OCI-LY7 (cell line): Measurements from ENCODE around the gene SACM1L. TPM values are rescaled to one million over a fixed set of nuclear protein-coding genes. Genes with fewer than 3 reads are reported as not detected.

Experiments used
- BruUV-seq: library from RNA; stranded (reverse); fragments of 400-500 nt; replicated peaks from 2 replicates; lab custom pipeline; 2021; lab: Mats Ljungman, UMichigan
- CTCF ChIA-PET: fragments of 300-600 bp; sonication (Branson Sonifier 250); formaldehyde crosslinking; loops from one replicate; lab custom pipeline; 2022; ENCODE audit warnings: antibody characterized with exemption; ENCODE audit not compliant: unreplicated experiment; lab: Charles Lee
- POLR2A ChIA-PET: fragments of 300-600 bp; sonication (Branson Sonifier 250); formaldehyde crosslinking; loops from one replicate; lab custom pipeline; 2022; ENCODE audit warnings: antibody characterized with exemption; lab: Charles Lee
- DNase-seq: peaks from one replicate; pipeline ENCODE4 v3.0.0-alpha.2; 2015; ENCODE audit warnings: low spot score
- H2AFZ ChIP-seq: fragments of 200-600 bp; sonication (generic), shearing (Covaris generic); 2 replicates; pipeline ENCODE4 v1.6.1; 2014; ENCODE audit warnings: mild to moderate bottlenecking, antibody characterized with exemption, low read length, moderate library complexity
- H3K27ac ChIP-seq: fragments of 200-600 bp; sonication (generic); 2 replicates; pipeline ENCODE4 v1.5.1; 2014; ENCODE audit warnings: mixed run types, low read depth, mild to moderate bottlenecking, moderate library complexity, low read length, inconsistent platforms; ENCODE audit not compliant: poor library complexity, severe bottlenecking
- H3K36me3 ChIP-seq: fragments of 200-600 bp; sonication (generic); 2 replicates; pipeline ENCODE4 v1.6.1; 2014; ENCODE audit warnings: mild to moderate bottlenecking, antibody characterized with exemption, low read length, moderate library complexity, mixed read lengths; ENCODE audit not compliant: insufficient read depth
- H3K4me1 ChIP-seq: fragments of 200-600 bp; sonication (generic); 2 replicates; pipeline ENCODE4 v1.5.1; 2014; ENCODE audit warnings: mild to moderate bottlenecking, low read length; ENCODE audit not compliant: insufficient read depth, poor library complexity, severe bottlenecking
- H3K4me2 ChIP-seq: fragments of 200-600 bp; sonication (generic); 2 replicates; pipeline ENCODE4 v1.6.1; 2014; ENCODE audit warnings: mild to moderate bottlenecking, low read length
- H3K4me3 ChIP-seq: fragments of 200-600 bp; sonication (generic); 2 replicates; pipeline ENCODE4 v1.5.1; 2014; ENCODE audit warnings: mild to moderate bottlenecking, low read depth, low read length; ENCODE audit not compliant: poor library complexity, severe bottlenecking
- H3K79me2 ChIP-seq: fragments of 200-600 bp; sonication (generic); 2 replicates; pipeline ENCODE4 v1.6.1; 2016; ENCODE audit warnings: low read depth, mild to moderate bottlenecking, low read length, moderate library complexity, mixed read lengths; ENCODE audit not compliant: insufficient read depth
- H3K9me2 ChIP-seq: fragments of 200-600 bp; sonication (generic); 2 replicates; pipeline ENCODE4 v1.6.1; 2016; ENCODE audit warnings: mild to moderate bottlenecking, low read length, mixed read lengths; ENCODE audit not compliant: insufficient read depth
- H3K9me3 ChIP-seq: fragments of 200-600 bp; sonication (generic); 2 replicates; pipeline ENCODE4 v1.6.1; 2014; ENCODE audit warnings: mild to moderate bottlenecking, mixed run types, low read length, mixed read lengths
- H4K20me1 ChIP-seq: fragments of 200-600 bp; sonication (generic); 2 replicates; pipeline ENCODE4 v1.6.1; 2014; ENCODE audit warnings: mild to moderate bottlenecking, antibody characterized with exemption, low read length, moderate library complexity, mixed read lengths; ENCODE audit not compliant: insufficient read depth
- EZH2phosphoT487 ChIP-seq: fragments of 200-600 bp; sonication (generic); IDR thresholded peaks from 2 replicates; pipeline ENCODE4 v1.6.1; 2018; ENCODE audit warnings: low read depth, borderline replicate concordance, mild to moderate bottlenecking, mixed run types, antibody characterized with exemption, low read length, moderate library complexity, mixed read lengths
- intact Hi-C: fragments of 100-400 bp; cut with micrococcal nuclease; formaldehyde crosslinking; loops from one replicate; pipeline ENCODE4 v1.10.0; 2022; ENCODE audit not compliant: unreplicated experiment
- total RNA-seq, 2 experiments: library from RNA; depleted of rRNA in 1 of 2; stranded (reverse); fragments of >200 nt in 1 of 2; shearing (Covaris generic) in 1 of 2; gene quantifications; 2 replicates each; pipeline ENCODE4 v1.2.3, GENCODE V29; 2014 to 2022
- TF ChIP-seq, protein P1 (sequence below): fragments of 200-600 bp; sonication (generic); conservative IDR thresholded peaks from 2 replicates; pipeline ENCODE4 v1.5.1; 2014; ENCODE audit warnings: mild to moderate bottlenecking, antibody characterized with exemption, low read length, moderate library complexity, mixed read lengths

SACM1L gene
- total RNA-seq, 2 experiments from 2014 or later = 35.5 to 54.9 TPM

DNA sequence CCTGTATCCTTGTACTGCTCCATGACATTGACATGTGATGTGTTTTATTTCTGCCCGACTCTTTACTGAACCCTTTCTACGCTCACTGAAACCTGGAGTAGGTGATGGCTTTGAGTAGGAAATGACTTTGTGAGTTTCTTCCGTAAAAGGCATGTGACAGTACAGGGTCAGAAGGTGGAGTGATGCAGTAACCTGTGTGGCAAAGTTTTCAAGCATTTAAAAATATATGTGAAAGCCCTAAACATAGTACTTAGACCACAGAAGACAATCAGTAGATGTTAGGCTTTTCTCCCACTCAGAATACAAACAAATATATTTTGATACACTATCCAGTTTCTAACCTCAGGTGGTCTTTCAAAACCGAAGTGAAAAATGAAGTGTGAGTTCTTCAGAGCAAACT lies 31.3 kb upstream of the SACM1L start:
- no peak for DNase-seq
- no TSS peak for BruUV-seq
- Histone ChIP-seq H3K79me2 (no peaks in the 10 kb centered on the region), H3K9me2 (no peaks in the 10 kb centered on the region), H3K27ac (no peak overlapping the region), H3K4me1 (no peaks in the 10 kb centered on the region), H4K20me1 (no peaks in the 10 kb centered on the region; the same call in 1 of the 2 replicates), H2AFZ (no peak overlapping the region), H3K36me3 (no peaks in the 10 kb centered on the region), H3K4me3 (no peak overlapping the region), H3K4me2 (no peak overlapping the region), H3K9me3 (no peaks in the 10 kb centered on the region)
- TF ChIP-seq, protein P1, sequence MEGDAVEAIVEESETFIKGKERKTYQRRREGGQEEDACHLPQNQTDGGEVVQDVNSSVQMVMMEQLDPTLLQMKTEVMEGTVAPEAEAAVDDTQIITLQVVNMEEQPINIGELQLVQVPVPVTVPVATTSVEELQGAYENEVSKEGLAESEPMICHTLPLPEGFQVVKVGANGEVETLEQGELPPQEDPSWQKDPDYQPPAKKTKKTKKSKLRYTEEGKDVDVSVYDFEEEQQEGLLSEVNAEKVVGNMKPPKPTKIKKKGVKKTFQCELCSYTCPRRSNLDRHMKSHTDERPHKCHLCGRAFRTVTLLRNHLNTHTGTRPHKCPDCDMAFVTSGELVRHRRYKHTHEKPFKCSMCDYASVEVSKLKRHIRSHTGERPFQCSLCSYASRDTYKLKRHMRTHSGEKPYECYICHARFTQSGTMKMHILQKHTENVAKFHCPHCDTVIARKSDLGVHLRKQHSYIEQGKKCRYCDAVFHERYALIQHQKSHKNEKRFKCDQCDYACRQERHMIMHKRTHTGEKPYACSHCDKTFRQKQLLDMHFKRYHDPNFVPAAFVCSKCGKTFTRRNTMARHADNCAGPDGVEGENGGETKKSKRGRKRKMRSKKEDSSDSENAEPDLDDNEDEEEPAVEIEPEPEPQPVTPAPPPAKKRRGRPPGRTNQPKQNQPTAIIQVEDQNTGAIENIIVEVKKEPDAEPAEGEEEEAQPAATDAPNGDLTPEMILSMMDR = no peak
- TF ChIP-seq EZH2phosphoT487 = no peak
- intact Hi-C loops = loop anchor here (2.0 kb wide), 2 partner anchors 105 to 621 kb away; no protein-coding TSS in a partner anchor
- POLR2A ChIA-PET = no interaction called here
- CTCF ChIA-PET = no interaction called here

GRCh38 chr3:45659661-45660566 lies 29.3 kb upstream of the SACM1L start:
- no peak for TF ChIP-seq EZH2phosphoT487
- TF ChIP-seq, protein P1 = peak; percentile 99
- H3K79me2 ChIP-seq = no peaks in the 10 kb centered on the region
- H4K20me1 ChIP-seq = no peaks in the 10 kb centered on the region; the same call in 1 of the 2 replicates
- H3K4me1 ChIP-seq = peaks cover 9% of the 10 kb centered on the region
- no peaks in the 10 kb centered on the region for H3K9me3 ChIP-seq
- H3K27ac ChIP-seq = no peak overlapping the region
- no TSS peak for BruUV-seq
- no peak overlapping the region for H3K4me2 ChIP-seq
- intact Hi-C loops = loop anchor here (1.0 kb wide), 1 partner anchor 149 kb away; no protein-coding TSS in a partner anchor
- POLR2A ChIA-PET = interaction anchor here (0.6 to 1.2 kb wide), 7 partner anchors 37 to 369 kb away, joined by 3 to 7 read pairs (median 4); no protein-coding TSS in a partner anchor
- CTCF ChIA-PET = interaction anchor here (0.6 to 1.5 kb wide), 10 partner anchors 11 to 164 kb away, joined by 3 to 14 read pairs (median 3); no protein-coding TSS in a partner anchor
- H2AFZ ChIP-seq = no peak overlapping the region
- DNase-seq = peak; percentile 55
- no peaks in the 10 kb centered on the region for H3K36me3 ChIP-seq
- H3K4me3 ChIP-seq = no peak overlapping the region
- no peaks in the 10 kb centered on the region for H3K9me2 ChIP-seq
